Panc1 (cell line): ENCODE results near the gene WTAP. TPM values are rescaled to one million over a fixed set of nuclear protein-coding genes. Genes with fewer than 3 reads are reported as not detected.
"Not testable (repeated sequence)": the region's sequence is repeated elsewhere in the genome, so short reads cannot be mapped to it uniquely, and the experiment has no call there.

ENCODE experiments used
- ATAC-seq: fragments of 200-7000 bp; cut with Tn5 transposase; 2 replicates; pipeline ENCODE4 v1.9.1; 2020; ENCODE audit warnings: mild to moderate bottlenecking, moderate library complexity
- BruUV-seq: library from RNA; stranded (reverse); fragments of 400-500 nt; replicated peaks from 2 replicates; lab custom pipeline; 2021; lab: Mats Ljungman, UMichigan
- CTCF ChIA-PET: fragments of 300-600 bp; sonication (Branson Sonifier 250); formaldehyde crosslinking; loops from one replicate; lab custom pipeline; 2022; ENCODE audit warnings: antibody characterized with exemption; lab: Charles Lee
- POLR2A ChIA-PET: fragments of 300-600 bp; sonication (Branson Sonifier 250); formaldehyde crosslinking; loops from one replicate; lab custom pipeline; 2022; ENCODE audit warnings: antibody characterized with exemption; lab: Charles Lee
- DNase-seq: peaks from one replicate; pipeline ENCODE4 v3.0.0-alpha.2; 2010; ENCODE audit warnings: low read depth, low spot score
- H3K27ac ChIP-seq: 2 replicates; pipeline ENCODE4 v1.5.1; 2011; ENCODE audit warnings: mild to moderate bottlenecking, low read length, inconsistent platforms
- H3K27me3 ChIP-seq: fragments of 200-500 bp; sonication (Bioruptor generic); 2 replicates; pipeline ENCODE4 v1.6.0; 2014; ENCODE audit warnings: low read length, inconsistent platforms; ENCODE audit not compliant: control insufficient read depth, insufficient read depth
- H3K36me3 ChIP-seq: fragments of 200-500 bp; sonication (Bioruptor generic); 2 replicates; pipeline ENCODE4 v1.5.1; 2014; ENCODE audit warnings: inconsistent platforms, mild to moderate bottlenecking, low read length, moderate library complexity; ENCODE audit not compliant: control insufficient read depth, insufficient read depth
- H3K4me1 ChIP-seq: 2 replicates; pipeline ENCODE4 v1.5.1; 2011; ENCODE audit warnings: inconsistent platforms, mild to moderate bottlenecking, low read length, moderate library complexity; ENCODE audit not compliant: control insufficient read depth, insufficient read depth
- H3K4me3 ChIP-seq, 2 experiments: 2 replicates each; pipeline ENCODE4 v1.5.1; 2011 to 2012; ENCODE audit warnings: low read depth in 2 of 2, low read length in 2 of 2, mild to moderate bottlenecking in 2 of 2, inconsistent platforms in 1 of 2, moderate library complexity in 1 of 2
- H3K9me3 ChIP-seq: fragments of 200-500 bp; sonication (Bioruptor generic); 2 replicates; pipeline ENCODE4 v1.5.1; 2014; ENCODE audit warnings: low read depth, mild to moderate bottlenecking, inconsistent platforms, low read length, moderate library complexity; ENCODE audit not compliant: control insufficient read depth, insufficient read depth
- CTCF ChIP-seq: fragments of 450-650 bp; IDR thresholded peaks from 2 replicates; pipeline ENCODE4 v1.5.1; 2017; ENCODE audit warnings: mild to moderate bottlenecking
- POLR2AphosphoS5 ChIP-seq: IDR thresholded peaks from 2 replicates; pipeline ENCODE4 v1.6.1; 2012; ENCODE audit warnings: mild to moderate bottlenecking, low read depth, low read length, moderate library complexity
- TCF7L2 ChIP-seq: IDR thresholded peaks from 2 replicates; pipeline ENCODE4 v1.6.1; 2011; ENCODE audit warnings: mild to moderate bottlenecking, low read depth, low read length, inconsistent platforms
- in situ Hi-C: cut with HindIII; loops from 2 replicates; pipeline ENCODE4 v1.10.0; 2016; ENCODE audit warnings: low sequenced_read_pairs, low pct_unique_long_range_greater_than_20kb
- intact Hi-C: fragments of 100-400 bp; cut with micrococcal nuclease; formaldehyde crosslinking; loops from one replicate; pipeline ENCODE4 v1.10.0; 2022; ENCODE audit not compliant: unreplicated experiment
- total RNA-seq: library from RNA; stranded (reverse); gene quantifications from one replicate; pipeline ENCODE4 v1.2.1, GENCODE V29; 2021; ENCODE audit not compliant: unreplicated experiment
- TF ChIP-seq, protein P1 (sequence below), 2 experiments: IDR thresholded peaks; 2 replicates each; pipeline ENCODE4 v1.6.1; 2011 to 2012; ENCODE audit warnings: low read depth in 2 of 2, control low read depth in 1 of 2, low read length in 1 of 2, mild to moderate bottlenecking in 1 of 2, moderate library complexity in 1 of 2; ENCODE audit not compliant: insufficient read depth in 1 of 2

The WTAP gene
- total RNA-seq, 1 experiment from 2014 or later: 112 TPM

GRCh38 chr6:159720708-159721107 lies 6.6 kb upstream of the WTAP start:
- POLR2A ChIA-PET: interaction anchor here (0.6 to 0.7 kb wide), 2 partner anchors 9 to 29 kb away, joined by 3 to 16 read pairs; no protein-coding TSS in a partner anchor
- Histone ChIP-seq H3K27ac (no peak overlapping the region), H3K4me1 (peaks cover 9% of the 10 kb centered on the region; the same call in 1 of the 2 replicates), H3K4me3 (no peak overlapping the region), H3K27me3 (no peaks in the 10 kb centered on the region), H3K36me3 (no peaks in the 10 kb centered on the region; the same call in 1 of the 2 replicates), H3K9me3 (no peaks in the 10 kb centered on the region)
- DNase-seq (no peak), ATAC-seq (no peak; the same call in 1 of the 2 replicates)
- in situ Hi-C loops: no loop called here
- intact Hi-C loops: no loop called here
- CTCF ChIA-PET: interaction anchor here (0.7 kb wide), 4 partner anchors 41 to 678 kb away, joined by 5 to 10 read pairs (median 6); partner anchors contain the start of gene ACAT2
- no TSS peak for BruUV-seq
- TF ChIP-seq CTCF: peak; percentile 68
- no peak for TF ChIP-seq POLR2AphosphoS5
- TF ChIP-seq, protein P1, sequence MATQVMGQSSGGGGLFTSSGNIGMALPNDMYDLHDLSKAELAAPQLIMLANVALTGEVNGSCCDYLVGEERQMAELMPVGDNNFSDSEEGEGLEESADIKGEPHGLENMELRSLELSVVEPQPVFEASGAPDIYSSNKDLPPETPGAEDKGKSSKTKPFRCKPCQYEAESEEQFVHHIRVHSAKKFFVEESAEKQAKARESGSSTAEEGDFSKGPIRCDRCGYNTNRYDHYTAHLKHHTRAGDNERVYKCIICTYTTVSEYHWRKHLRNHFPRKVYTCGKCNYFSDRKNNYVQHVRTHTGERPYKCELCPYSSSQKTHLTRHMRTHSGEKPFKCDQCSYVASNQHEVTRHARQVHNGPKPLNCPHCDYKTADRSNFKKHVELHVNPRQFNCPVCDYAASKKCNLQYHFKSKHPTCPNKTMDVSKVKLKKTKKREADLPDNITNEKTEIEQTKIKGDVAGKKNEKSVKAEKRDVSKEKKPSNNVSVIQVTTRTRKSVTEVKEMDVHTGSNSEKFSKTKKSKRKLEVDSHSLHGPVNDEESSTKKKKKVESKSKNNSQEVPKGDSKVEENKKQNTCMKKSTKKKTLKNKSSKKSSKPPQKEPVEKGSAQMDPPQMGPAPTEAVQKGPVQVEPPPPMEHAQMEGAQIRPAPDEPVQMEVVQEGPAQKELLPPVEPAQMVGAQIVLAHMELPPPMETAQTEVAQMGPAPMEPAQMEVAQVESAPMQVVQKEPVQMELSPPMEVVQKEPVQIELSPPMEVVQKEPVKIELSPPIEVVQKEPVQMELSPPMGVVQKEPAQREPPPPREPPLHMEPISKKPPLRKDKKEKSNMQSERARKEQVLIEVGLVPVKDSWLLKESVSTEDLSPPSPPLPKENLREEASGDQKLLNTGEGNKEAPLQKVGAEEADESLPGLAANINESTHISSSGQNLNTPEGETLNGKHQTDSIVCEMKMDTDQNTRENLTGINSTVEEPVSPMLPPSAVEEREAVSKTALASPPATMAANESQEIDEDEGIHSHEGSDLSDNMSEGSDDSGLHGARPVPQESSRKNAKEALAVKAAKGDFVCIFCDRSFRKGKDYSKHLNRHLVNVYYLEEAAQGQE (IDR thresholded peaks at IDR 0.05; ENCODE audit: insufficient read depth in 1 of 2, low read depth in 2 of 2, low read length in 1 of 2): no peak

- ATAC-seq, DNase-seq, H3K4me3 ChIP-seq, H3K36me3 ChIP-seq, in situ Hi-C loops, POLR2A ChIA-PET, CTCF ChIA-PET, H3K9me3 ChIP-seq, H3K27me3 ChIP-seq, H3K27ac ChIP-seq, BruUV-seq, intact Hi-C loops, H3K4me1 ChIP-seq: not testable (repeated sequence)
Observed at GRCh38 chr6:159721981-159722380, 5.3 kb upstream of the WTAP start.

DNA sequence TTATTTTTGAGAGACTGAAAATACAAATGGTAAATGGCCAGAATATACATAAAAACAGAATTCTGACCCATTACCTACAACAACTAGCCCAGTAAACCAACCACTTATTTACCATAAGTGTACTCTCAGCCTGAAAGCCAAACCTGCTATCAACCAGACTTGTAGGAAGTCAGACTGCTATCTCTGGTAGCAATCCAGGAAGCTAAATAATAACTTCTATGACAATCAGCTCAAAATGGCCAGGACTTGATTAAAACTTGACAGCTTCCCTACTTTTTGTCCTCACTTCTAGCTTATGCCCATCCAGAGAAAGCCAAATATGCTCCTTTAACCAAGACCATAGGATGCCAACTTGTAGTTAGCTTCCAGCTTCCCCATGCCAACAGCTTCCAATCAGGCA lies 4.7 kb upstream of the WTAP start:
- ATAC-seq (no peak), DNase-seq (no peak)
- TF ChIP-seq TCF7L2: no peak
- no peak for TF ChIP-seq CTCF
- TF ChIP-seq, protein P1 (IDR thresholded peaks at IDR 0.05; ENCODE audit: insufficient read depth in 1 of 2, low read depth in 2 of 2, low read length in 1 of 2): no peak
- no peak overlapping the region for H3K27ac ChIP-seq
- H3K36me3 ChIP-seq: peaks cover 5% of the 10 kb centered on the region; the same call in 1 of the 2 replicates
- TSS peak; percentile 11 for BruUV-seq
- CTCF ChIA-PET: no interaction called here
- POLR2A ChIA-PET: no interaction called here
- no peaks in the 10 kb centered on the region for H3K27me3 ChIP-seq
- H3K9me3 ChIP-seq: no peaks in the 10 kb centered on the region
- intact Hi-C loops: no loop called here
- peaks cover 9% of the 10 kb centered on the region; the same call in 1 of the 2 replicates for H3K4me1 ChIP-seq
- in situ Hi-C loops: no loop called here
- H3K4me3 ChIP-seq: no peak overlapping the region
